Measurements from ENCODE around the gene SUMO1.

SUMO1 gene

GRCh38 chr2:202221873-202222272 lies 16.5 kb downstream of the SUMO1 start:
- H3K4me3 ChIP-seq (ENCODE audit: low read depth, low read length), result no peak overlapping the region
- no peak for TF ChIP-seq CTCF (IDR thresholded peaks at IDR 0.05; ENCODE audit: borderline replicate concordance, insufficient read depth, low read depth, low read length)

- no peak overlapping the region for H3K4me3 ChIP-seq (ENCODE audit: low read depth, low read length)
- TF ChIP-seq CTCF (IDR thresholded peaks at IDR 0.05; ENCODE audit: borderline replicate concordance, insufficient read depth, low read depth, low read length), result no peak
These were observed 23.2 kb downstream of the SUMO1 start for GRCh38 chr2:202215179-202215578.

GRCh38 chr2:202208526-202208925 lies 29.9 kb downstream of the SUMO1 start:
- no peak for TF ChIP-seq CTCF (IDR thresholded peaks at IDR 0.05; ENCODE audit: borderline replicate concordance, insufficient read depth, low read depth, low read length)

GRCh38 chr2:202204855-202205254 lies 33.5 kb downstream of the SUMO1 start:
- TF ChIP-seq CTCF (IDR thresholded peaks at IDR 0.05; ENCODE audit: borderline replicate concordance, insufficient read depth, low read depth, low read length), result no peak
- H3K4me3 ChIP-seq (ENCODE audit: low read depth, low read length), result no peak overlapping the region

More at GRCh38 chr2:202208526-202208925, 29.9 kb downstream of the SUMO1 start:
- H3K4me3 ChIP-seq (ENCODE audit: low read depth, low read length), result no peak overlapping the region

- no peak overlapping the region for H3K4me3 ChIP-seq (ENCODE audit: low read depth, low read length)
- TF ChIP-seq CTCF (IDR thresholded peaks at IDR 0.05; ENCODE audit: borderline replicate concordance, insufficient read depth, low read depth, low read length), result no peak
These were observed 35.0 kb downstream of the SUMO1 start for GRCh38 chr2:202203348-202203747.

GRCh38 chr2:202201220-202202160 lies 36.9 kb downstream of the SUMO1 start:
- no peak overlapping the region for H3K4me3 ChIP-seq (ENCODE audit: low read depth, low read length)
- TF ChIP-seq CTCF (IDR thresholded peaks at IDR 0.05; ENCODE audit: borderline replicate concordance, insufficient read depth, low read depth, low read length), result no peak

- no peak overlapping the region for H3K4me3 ChIP-seq (ENCODE audit: low read depth, low read length)
- TF ChIP-seq CTCF (IDR thresholded peaks at IDR 0.05; ENCODE audit: borderline replicate concordance, insufficient read depth, low read depth, low read length), result no peak
These were observed 41.7 kb downstream of the SUMO1 start for GRCh38 chr2:202196727-202197126.
